ENCODE results near the gene GRIK3.

GRIK3 gene

GRCh38 chr1:37073854-37074379, 39.6 kb upstream of the GRIK3 start:
- no peak for TF ChIP-seq CTCF (IDR thresholded peaks at IDR 0.05; ENCODE audit: low read depth, low read length)
- H3K4me1 ChIP-seq: peaks cover 23% of the 10 kb centered on the region
- H3K27me3 ChIP-seq: no peaks in the 10 kb centered on the region
- H3K36me3 ChIP-seq: no peaks in the 10 kb centered on the region
- peak; percentile 78 for DNase-seq
- H3K9me3 ChIP-seq: no peaks in the 10 kb centered on the region
- H3K4me3 ChIP-seq (ENCODE audit: low read depth, low read length): no peak overlapping the region

- TF ChIP-seq CTCF (IDR thresholded peaks at IDR 0.05; ENCODE audit: low read depth, low read length): no peak
- peak; percentile 11 for DNase-seq
- Histone ChIP-seq H3K36me3 (no peaks in the 10 kb centered on the region), H3K4me1 (peaks cover 29% of the 10 kb centered on the region), H3K27me3 (no peaks in the 10 kb centered on the region), H3K4me3 (ENCODE audit: low read depth, low read length) (no peak overlapping the region), H3K9me3 (no peaks in the 10 kb centered on the region)
Observed at GRCh38 chr1:37073152-37073853, 39.0 kb upstream of the GRIK3 start.

- Histone ChIP-seq H3K27me3 (no peaks in the 10 kb centered on the region), H3K36me3 (no peaks in the 10 kb centered on the region), H3K4me1 (peaks cover 30% of the 10 kb centered on the region), H3K4me3 (ENCODE audit: low read depth, low read length) (no peak overlapping the region), H3K9me3 (no peaks in the 10 kb centered on the region)
- DNase-seq: peak; percentile 38
- TF ChIP-seq CTCF (IDR thresholded peaks at IDR 0.05; ENCODE audit: low read depth, low read length): no peak
Observed at GRCh38 chr1:37071829-37072228, 37.5 kb upstream of the GRIK3 start.

GRCh38 chr1:37070126-37070525, 35.8 kb upstream of the GRIK3 start:
- no peaks in the 10 kb centered on the region for H3K36me3 ChIP-seq
- no peak for TF ChIP-seq CTCF (IDR thresholded peaks at IDR 0.05; ENCODE audit: low read depth, low read length)
- no peaks in the 10 kb centered on the region for H3K27me3 ChIP-seq
- no peaks in the 10 kb centered on the region for H3K9me3 ChIP-seq
- H3K4me3 ChIP-seq (ENCODE audit: low read depth, low read length): no peak overlapping the region
- H3K4me1 ChIP-seq: peaks cover 30% of the 10 kb centered on the region
- DNase-seq: no peak

- TF ChIP-seq CTCF (IDR thresholded peaks at IDR 0.05; ENCODE audit: low read depth, low read length): no peak
- no peaks in the 10 kb centered on the region for H3K27me3 ChIP-seq
- H3K4me1 ChIP-seq: peaks cover 30% of the 10 kb centered on the region
Observed at GRCh38 chr1:37069406-37069805, 35.1 kb upstream of the GRIK3 start.

GRCh38 chr1:37068897-37069296, 34.6 kb upstream of the GRIK3 start:
- Histone ChIP-seq H3K4me3 (ENCODE audit: low read depth, low read length) (no peak overlapping the region), H3K9me3 (no peaks in the 10 kb centered on the region), H3K27me3 (no peaks in the 10 kb centered on the region), H3K36me3 (no peaks in the 10 kb centered on the region), H3K4me1 (peaks cover 28% of the 10 kb centered on the region)
- TF ChIP-seq CTCF (IDR thresholded peaks at IDR 0.05; ENCODE audit: low read depth, low read length): peak; percentile 9; the same call in 1 of the 2 replicates
- peak; percentile 55 for DNase-seq

More at GRCh38 chr1:37069406-37069805, 35.1 kb upstream of the GRIK3 start:
- Histone ChIP-seq H3K4me3 (ENCODE audit: low read depth, low read length) (no peak overlapping the region), H3K9me3 (no peaks in the 10 kb centered on the region), H3K36me3 (no peaks in the 10 kb centered on the region)
- DNase-seq: no peak
